ENCODE results near the gene LRRK1. TPM values are rescaled to one million over a fixed set of nuclear protein-coding genes. Genes with fewer than 3 reads are reported as not detected.

The LRRK1 gene
- total RNA-seq, 1 donor from 2014 or later, result 105 TPM

GRCh38 chr15:100931143-100931890 is 12.2 kb downstream of the LRRK1 start:
- Histone ChIP-seq H3K27me3 (no peaks in the 10 kb centered on the region), H3K4me3 (no peak overlapping the region), H3K9me3 (no peaks in the 10 kb centered on the region), H3K4me1 (no peaks in the 10 kb centered on the region), H3K36me3 (peaks cover 0 to 17% of the 10 kb centered on the region in 2 donors), H3K27ac (no peak overlapping the region)
- no peak for DNase-seq (ENCODE audit: low spot score in 2 of 2)
- no peak for TF ChIP-seq CTCF (IDR thresholded peaks at IDR 0.05)
- intact Hi-C loops (cut with DNase I), result no loop called here

GRCh38 chr15:100932676-100933348 is 13.7 kb downstream of the LRRK1 start:
- Histone ChIP-seq H3K27ac (no peak overlapping the region), H3K4me3 (no peak overlapping the region), H3K9me3 (no peaks in the 10 kb centered on the region), H3K27me3 (no peaks in the 10 kb centered on the region), H3K4me1 (no peaks in the 10 kb centered on the region), H3K36me3 (peaks cover 0 to 14% of the 10 kb centered on the region in 2 donors)
- no peak for DNase-seq (ENCODE audit: low spot score in 2 of 2)
- no peak for TF ChIP-seq CTCF (IDR thresholded peaks at IDR 0.05)
- intact Hi-C loops (cut with DNase I), result no loop called here

DNA sequence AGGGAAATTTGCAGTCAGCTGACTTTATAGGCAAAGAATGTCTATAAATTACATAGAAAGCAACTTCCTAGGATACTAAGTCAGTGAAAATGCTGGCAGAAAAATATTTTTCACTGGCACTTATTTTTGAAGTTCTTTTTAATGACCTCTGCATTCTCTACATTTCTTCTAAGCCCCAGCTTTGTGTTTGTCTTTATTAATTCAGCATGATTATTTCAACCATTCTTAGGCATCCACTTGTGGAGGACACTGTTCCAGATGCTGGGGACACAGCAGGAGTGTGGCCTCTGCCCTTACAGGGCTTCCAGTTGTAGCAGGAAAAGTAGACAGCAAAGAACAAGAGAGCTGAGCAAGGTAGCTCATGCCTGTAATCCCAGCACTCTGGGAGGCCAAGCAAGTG is 15.0 kb downstream of the LRRK1 start:
- Histone ChIP-seq H3K27ac (no peak overlapping the region), H3K27me3 (no peaks in the 10 kb centered on the region), H3K36me3 (peaks cover 0 to 4% of the 10 kb centered on the region in 2 donors), H3K4me1 (no peaks in the 10 kb centered on the region), H3K4me3 (no peak overlapping the region), H3K9me3 (no peaks in the 10 kb centered on the region)
- intact Hi-C loops (cut with DNase I), result no loop called here
- no peak for TF ChIP-seq CTCF (IDR thresholded peaks at IDR 0.05)
- no peak for DNase-seq (ENCODE audit: low spot score in 2 of 2)

DNA sequence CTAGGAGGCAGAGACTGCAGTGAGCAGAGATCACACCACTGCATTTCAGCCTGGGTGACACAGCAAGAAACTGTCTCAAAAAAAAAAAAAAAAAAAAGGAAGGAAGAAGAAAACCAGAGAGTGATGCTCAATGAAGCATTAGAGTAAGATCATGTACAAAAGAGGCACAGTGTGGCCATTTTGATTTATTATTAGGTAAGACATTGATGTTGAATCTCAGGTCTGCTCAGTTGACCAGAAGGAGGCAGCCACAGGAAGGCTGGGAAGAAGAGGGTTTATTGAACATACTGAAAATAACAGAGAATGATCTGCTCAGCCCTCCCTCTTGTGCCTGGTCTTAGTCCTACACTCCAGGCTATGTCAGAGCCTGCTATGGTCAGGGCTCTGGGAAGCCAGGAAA is 15.6 kb downstream of the LRRK1 start:
- Histone ChIP-seq H3K4me3 (no peak overlapping the region), H3K27me3 (no peaks in the 10 kb centered on the region), H3K36me3 (no peaks in the 10 kb centered on the region), H3K9me3 (no peaks in the 10 kb centered on the region), H3K4me1 (no peaks in the 10 kb centered on the region), H3K27ac (no peak overlapping the region)
- intact Hi-C loops (cut with DNase I), result no loop called here
- TF ChIP-seq CTCF (IDR thresholded peaks at IDR 0.05), result no peak
- no peak for DNase-seq (ENCODE audit: low spot score in 2 of 2)

DNA sequence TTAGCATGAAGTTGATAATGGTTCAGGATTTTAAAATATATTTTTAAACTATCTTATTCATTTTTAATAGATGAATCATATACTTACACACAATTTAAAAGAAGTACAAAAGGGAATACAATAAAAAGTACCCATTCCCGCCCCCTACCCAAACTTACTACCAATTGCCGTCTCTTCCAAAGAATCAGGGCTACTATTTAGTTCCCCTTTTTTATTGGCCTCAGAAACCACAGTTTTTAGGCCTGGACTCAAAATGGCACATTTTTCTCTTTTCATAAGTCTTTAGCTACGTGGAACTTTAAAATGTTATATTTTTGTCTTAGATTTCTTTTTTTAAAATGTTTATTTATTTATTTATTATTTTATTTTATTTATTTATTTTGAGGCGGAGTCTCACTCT is 18.0 kb downstream of the LRRK1 start:
- DNase-seq (ENCODE audit: low spot score in 2 of 2), result no peak
- Histone ChIP-seq H3K27me3 (no peaks in the 10 kb centered on the region), H3K27ac (no peak overlapping the region), H3K36me3 (no peaks in the 10 kb centered on the region), H3K4me3 (no peak overlapping the region), H3K9me3 (no peaks in the 10 kb centered on the region), H3K4me1 (no peaks in the 10 kb centered on the region)
- TF ChIP-seq CTCF (IDR thresholded peaks at IDR 0.05), result no peak
- intact Hi-C loops (cut with DNase I), result no loop called here
